Forelimb muscle (tissue), 1 donor: ENCODE measurements around the gene TMEM161B. TPM values are rescaled to one million over a fixed set of nuclear protein-coding genes. Genes with fewer than 3 reads are reported as not detected.
"Not testable (repeated sequence)": the region's sequence is repeated elsewhere in the genome, so short reads cannot be mapped to it uniquely, and the experiment has no call there.

Source experiments
- DNase-seq: peaks from one replicate; pipeline ENCODE4 v3.0.0-alpha.2; 2013; ENCODE audit warnings: low read depth
- polyA plus RNA-seq: library from polyadenylated mRNA; unstranded; fragments of 120-200 nt; gene quantifications from one replicate; pipeline ENCODE4 v1.2.1, GENCODE V29; 2013; ENCODE audit not compliant: insufficient read length

Gene TMEM161B
- polyA plus RNA-seq, 1 donor: 12.4 TPM

DNA sequence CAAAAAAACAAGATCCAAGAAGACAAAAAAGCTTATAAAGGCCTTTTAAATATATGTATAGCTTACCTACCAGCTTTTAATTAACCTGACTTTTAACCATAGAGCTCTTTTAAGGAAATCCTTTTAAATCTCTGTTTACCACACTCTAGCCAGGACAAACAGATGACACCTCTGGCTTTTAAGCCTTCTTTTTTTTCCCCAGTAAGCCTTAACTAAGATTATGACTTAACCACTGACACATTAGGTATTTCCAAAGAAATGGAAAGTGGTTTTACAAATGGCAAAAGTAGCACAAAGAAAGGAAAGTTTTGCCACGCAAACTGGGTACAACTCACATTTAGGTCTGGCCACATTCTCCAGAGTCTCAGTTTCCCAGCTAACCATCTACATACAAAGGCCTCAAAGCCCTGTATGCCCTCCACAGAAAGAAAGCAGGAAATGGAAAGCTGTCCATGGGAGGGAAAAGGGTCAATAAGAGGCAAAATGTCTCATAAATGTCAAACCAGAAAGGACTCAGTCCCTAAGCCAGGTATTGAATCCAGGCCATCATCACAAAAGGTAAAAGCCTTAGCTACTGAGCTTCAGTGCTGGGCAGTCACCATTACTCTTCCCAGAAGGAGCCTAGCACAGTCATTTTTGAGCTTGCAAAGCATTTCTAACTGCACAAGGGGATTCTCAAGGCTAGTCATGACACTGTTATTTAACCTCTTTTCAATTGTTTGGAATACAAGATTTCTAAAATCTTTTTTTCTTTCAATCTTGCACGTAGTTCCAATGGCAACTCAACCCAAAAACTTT lies 19.7 kb downstream of the TMEM161B start:
- DNase-seq: no peak

DNA sequence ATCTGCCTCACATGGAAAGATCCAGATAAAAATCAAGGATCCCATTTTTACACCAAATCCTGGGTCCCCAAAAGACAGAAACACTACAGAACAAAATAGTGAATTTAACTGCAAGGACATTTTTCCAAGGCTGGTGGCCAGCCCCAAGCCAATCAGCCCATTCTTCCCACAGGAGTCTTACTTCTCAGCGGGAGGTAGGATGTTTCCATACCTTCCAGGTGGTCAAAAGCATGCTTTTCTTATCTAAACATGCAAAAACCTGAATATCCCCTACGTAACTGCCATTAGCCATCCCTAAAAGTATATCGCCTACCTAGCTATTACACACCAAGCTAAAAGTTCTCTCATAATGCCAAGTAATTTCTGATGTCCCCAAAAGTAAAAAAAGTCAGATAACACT lies 20.6 kb downstream of the TMEM161B start:
- DNase-seq: no peak

DNA sequence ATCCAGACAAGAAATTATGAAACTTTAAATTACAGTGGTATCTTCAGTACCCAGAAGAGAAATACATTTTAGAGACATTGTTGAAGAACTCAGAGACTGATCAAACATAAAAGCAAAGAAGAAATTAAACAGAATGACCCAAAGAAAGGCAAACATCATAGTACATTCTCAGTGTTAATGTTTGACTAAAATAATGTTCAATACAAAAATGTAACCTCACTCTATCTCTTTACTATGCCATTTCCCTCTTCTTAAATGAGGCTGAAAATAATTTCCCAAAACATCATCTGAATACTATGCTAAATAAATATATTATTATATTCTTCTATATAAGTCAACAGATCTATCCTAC lies 22.8 kb downstream of the TMEM161B start:
- no peak for DNase-seq

DNA sequence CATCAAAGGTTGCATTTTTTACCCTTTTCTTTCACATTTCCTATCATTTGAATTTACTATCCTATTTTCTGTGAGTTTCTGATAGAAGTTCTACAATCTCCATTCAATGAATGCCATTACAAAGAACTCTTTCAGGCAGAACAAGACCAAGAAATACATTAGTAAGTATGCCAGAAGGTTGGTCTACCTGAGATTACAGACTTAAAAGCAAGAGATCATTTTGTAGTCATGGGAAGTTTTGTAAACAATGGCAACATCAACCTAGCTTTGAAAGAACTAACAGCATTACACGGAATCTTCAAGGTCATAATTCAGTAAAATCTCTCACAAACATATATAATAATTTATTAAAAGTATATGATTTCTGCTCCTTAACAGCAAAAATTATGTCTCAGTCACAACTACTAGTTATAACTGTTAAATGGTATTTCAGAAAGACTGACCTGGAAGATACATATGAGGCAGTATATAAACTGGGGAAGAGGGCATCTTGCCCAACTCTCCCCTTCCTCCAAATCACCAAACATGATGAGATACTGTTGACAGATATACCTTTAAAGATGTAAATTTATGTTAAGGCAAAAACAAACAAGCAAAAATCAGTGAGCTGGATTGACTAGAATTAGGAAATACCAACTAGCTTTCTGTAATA lies 23.3 kb downstream of the TMEM161B start:
- DNase-seq: no peak

DNA sequence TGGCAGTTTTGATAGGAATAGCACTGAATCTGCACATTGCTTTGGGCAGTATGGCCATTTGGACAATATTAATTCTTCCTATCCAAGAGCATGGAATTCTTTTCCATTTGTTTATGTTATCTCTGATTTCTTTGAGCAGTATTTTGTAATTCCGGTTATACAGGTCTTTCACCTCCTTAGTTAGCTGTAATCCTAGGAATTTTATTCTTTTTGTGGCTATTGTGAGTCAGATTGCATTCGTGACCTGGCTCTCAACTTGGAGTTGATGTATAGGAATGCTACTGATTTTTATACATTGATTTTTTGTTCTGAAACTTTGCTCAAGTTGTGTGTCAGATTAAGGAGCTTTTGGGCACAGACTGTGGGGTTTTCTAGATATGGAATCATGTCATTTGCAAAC lies 24.0 kb downstream of the TMEM161B start:
- no peak for DNase-seq

DNA sequence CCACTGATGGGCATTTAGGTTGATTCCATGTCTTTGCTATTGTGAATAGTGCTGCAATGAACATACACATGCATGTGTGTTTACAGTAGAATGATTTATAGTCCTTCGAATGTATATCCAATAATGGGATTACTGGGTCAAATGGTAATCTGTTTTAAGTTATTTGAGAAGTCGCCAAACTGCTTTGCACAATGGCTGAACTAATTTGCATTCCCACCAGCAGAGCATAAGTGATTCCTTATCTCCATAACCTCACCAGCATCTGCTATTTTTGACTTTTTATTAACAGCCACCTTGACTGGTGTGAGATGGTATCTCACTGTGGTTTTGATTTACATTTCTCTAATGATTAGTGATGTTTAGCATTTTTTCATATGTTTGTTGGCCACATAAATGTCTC lies 25.2 kb downstream of the TMEM161B start:
- not testable (repeated sequence) for DNase-seq

DNA sequence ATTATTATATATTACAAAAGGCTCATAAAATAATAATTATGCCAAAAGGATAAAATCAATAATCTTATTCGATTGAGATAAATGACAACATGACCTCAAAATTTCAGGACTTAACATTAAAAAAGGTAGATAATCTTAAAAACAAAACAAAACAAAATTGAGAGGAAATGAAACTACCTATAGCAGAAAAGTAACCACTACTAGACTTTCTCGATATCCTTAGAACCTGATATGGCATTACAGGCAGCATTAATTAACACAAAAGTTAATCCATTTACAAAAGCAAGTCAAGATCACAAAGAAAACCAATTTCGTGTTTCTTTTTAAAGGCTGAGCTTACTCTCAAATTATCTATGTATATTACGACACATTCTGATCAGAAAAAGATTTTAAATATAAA lies 29.9 kb downstream of the TMEM161B start:
- DNase-seq: no peak

DNA sequence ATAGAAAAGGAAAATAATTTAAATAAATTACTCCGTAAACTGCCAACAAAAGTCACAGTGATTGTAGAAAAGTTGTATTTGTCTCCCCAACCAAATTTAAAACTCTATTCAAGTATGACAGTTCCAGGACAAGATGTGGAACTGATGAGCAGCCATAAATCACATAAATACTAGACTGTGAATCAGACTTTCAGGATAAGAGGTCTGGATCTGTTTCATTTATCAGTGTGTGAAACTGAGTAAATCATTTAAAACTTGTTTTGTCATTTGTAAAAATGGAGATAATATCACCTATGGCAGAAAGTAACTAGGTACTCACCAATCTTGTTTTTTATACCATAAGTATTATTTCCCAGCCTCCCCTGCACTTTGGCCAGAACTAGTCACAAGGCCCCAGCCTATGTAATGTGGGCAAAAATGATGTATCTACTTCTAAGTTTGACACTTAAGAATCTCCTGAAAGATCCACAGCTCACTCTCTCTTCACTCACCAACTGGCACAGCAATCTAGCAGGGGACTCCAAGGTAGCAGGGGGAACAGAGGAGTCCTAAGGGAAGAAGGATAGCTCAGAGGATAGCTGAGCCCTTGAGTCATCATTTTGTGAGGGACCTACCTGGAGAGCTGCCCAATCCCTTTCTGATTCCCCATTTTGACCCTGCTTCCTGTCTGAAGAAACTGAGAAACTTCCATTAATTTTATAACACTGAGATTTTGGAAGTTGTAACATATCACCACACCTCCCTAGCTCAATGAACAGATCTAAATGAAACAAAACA lies 31.6 kb downstream of the TMEM161B start:
- no peak for DNase-seq

DNA sequence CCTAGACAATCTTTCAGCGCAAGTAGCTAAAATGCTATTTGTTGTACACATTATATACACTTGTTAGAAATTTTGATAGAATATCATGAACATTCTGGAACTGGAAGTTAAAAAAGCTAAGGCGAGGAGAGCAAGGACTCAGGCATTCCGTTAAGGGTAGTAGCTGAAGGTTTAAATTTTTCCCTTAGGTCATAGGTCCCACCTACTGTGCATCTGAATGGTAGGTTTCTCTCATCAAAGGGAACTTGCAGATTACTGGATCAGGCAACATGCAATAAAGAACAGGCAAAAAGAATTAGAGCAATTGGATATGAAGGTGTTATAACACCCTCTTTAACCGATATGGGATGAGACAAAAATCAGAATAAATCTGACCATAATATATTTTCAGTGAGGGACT lies 32.8 kb downstream of the TMEM161B start:
- DNase-seq: no peak

DNA sequence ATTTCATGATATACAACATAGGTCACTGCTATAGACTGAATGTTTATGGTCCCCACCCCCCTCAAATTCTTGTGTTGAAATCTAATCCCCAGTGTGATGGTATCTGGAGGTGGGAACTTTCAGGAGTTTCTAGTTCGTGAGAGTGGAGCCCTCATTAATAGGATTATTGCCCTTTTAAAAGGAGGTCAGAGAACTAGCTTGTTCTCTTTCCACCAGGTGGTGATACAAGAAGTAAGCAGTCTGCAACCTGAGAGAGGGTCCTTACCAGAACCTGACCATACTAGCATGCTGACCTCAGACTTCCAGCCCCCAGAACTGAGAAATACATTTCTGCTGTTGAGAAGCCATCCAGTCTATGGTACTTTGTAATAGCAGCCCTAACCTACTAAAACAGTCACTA lies 33.3 kb downstream of the TMEM161B start:
- no peak for DNase-seq

DNA sequence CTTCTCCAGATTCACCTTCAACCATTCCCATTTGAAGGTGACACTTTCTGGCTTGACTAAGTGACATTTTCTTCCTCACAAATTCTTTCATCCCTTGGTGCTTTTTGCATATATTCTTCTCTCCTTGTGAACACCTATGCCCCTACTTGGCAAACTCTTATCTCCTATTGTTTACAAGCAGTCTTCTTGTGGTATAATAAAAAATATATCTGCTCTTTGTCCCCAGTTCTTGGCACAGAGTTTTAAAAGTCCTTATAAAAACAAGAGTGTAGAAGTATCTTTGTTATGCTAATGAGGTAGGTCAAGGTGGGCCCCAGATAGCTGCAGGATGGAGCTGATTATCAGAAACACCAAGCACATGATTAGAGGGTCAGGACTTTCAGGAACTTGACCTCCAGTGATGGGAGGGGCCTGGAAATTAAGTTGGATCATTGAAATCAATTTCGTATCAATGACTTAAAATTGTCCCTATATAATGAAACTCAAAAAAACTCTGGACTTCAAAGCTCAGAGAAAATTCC lies 38.0 kb downstream of the TMEM161B start:
- no peak for DNase-seq

DNA sequence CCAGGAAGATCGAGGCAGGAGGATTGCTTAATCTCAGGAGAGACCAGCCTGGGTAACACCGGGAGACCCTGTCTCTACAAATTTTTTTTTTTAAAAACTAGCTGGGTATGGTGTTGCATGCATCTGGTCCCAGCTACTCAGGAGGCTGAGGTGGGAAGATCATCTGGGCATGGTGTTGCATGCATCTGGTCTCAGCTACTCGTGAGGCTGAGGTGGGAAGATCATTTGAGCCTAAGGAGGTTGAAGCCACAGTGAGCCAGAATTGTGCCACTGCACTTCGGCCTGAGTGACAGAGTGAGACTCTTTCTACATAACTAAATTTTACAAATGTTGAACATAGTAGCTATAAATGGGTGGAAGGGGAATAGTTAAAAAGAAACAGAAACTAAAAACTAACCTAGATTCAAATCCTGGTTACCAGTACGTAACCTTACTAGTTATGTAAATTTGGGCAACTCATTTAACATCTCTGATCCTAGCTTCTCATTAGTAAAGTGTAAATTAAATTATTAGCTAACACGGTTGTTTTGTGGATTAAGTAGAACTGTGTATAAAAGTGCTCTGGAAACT lies 41.7 kb downstream of the TMEM161B start:
- no peak for DNase-seq

DNA sequence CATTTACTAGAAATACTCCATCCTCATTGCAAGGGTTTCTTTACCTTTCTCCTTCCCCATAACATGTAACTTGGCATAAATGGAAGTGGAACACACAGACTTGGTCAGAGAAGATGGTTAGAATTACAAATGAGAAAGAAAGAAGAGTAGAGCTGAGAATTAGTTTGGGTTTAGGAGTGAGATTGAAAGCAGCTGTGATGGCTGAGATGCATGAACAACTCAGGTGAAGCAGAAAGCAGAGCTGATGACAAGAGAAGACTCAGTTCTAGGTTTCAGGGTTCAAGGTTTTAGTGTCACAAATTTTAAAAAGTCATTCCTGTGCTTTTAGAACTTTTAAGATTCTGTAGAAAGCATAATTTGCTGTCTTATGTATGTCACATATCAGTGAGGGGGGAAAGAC lies 54.0 kb downstream of the TMEM161B start:
- no peak for DNase-seq

DNA sequence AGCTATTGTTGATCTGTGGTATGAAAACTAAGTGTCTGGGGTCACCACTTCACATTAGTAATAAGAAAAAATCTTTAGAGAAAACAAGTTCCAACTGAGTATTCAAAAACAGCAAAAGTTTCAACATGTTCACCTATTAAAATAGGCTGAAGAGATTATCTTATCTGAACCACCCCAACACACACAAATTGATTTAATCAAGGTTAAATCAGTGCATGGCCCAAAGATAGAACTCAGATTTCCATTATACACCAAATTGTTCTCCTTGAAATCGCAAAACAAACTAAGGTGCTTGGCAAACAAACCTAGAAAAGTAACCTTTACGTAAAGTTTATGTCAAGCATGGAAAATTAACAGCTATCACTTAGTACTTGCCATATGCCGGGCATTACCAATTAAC lies 61.1 kb downstream of the TMEM161B start:
- no peak for DNase-seq

DNA sequence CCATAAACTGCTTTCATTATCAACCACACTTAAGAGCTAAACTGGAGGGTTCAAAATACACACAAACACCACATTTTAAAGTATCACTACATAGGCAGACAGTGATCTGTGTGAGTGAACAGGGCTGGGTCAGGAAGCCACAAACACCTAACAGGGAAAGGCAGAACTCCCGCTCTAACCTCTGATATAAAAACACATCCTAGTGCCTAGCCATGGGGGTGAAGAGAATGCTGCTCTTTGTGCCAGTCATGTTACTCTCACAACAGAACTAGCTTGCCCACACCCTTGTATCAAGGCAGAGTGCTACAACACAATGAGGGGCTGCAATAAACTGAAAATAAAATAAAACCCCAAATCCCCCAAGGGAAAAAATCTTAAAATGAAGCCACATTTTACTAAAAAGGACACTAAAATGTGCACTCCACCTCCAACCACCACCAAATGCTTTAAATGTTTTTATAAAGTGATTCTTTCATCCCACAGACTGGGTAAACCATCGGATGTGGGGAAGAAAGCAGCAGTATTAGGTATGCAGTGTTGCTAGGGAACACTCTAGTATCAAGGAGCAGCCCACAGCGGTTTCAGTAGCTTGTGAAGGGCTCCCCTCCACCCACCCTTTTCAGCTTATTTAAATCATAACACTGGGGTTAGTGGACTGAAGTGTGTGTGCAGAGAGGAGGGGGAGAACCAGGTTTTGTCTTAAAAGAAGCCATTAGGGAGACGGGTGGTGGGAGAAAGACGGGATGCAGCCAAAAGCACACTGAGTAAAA lies 64.5 kb downstream of the TMEM161B start:
- no peak for DNase-seq

DNA sequence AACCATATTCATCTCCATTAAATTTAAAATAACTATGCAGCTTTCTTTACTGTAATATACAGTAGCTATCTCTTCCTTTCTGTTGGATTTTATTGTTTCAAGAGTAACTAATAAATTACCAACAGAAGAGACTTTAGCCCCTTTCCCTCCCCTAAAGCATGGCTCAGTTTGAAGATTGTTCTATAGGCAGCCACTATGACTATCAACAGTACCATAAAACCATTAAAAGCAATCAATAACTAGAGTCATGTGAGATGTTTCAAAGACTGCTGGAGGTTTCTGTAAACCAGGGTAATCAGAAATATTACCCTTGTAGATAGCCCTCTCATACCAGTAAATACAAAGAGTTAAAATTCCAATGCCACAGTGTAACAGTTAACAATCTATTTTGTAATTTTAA lies 73.0 kb downstream of the TMEM161B start:
- no peak for DNase-seq

DNA sequence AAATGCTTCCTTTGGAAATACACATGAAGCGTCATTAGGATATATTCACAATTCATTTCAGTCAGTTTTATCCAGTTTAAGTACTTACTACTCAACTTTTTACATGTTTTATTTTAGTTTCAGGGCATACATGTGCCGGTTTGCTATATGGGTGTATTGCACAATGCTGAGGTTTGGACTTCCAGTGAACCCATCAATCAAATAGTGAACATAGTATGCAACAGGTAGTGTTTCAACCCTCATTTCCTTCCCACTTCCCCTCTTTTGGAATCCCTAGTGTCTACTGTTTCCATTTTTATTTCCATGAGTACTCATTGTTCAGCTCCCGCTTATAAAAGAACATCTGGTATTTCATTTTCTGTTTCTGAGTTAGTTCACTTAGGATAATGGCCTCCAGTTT lies 74.7 kb downstream of the TMEM161B start:
- DNase-seq: no peak

DNA sequence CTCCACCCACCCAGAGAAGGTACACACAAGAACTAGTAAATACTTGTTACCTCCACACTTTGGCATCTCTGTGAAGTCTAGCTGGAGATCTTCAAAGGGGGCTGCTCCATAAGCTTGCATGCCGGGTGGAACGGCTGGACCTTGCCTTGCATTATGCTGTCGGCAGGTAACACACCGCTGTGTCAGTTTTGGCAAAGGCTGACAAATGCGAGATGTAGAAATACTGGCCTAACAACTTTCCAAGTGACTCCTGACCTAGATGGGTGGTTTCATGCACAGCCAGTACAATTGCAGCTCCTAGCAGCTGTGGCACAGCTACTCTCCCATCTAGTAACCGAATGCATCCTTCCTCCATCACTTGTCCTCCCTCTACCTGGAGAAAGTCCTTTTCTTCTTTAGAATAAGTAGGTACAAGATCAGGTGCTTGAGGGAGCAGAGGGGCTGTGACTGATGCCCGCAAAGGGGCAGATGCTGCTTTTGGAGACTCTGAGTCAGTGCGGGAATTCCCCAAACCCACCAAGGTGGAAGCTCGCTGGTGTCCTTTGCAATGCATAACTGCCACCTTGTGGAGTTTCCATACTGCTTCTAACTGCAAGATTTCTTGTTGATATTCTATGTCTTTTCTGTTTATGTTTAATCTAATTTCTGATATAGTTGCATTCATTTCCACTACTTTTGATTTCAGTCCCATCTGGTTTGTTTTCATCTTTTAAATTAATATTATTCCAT lies 78.4 kb downstream of the TMEM161B start:
- DNase-seq: no peak

DNA sequence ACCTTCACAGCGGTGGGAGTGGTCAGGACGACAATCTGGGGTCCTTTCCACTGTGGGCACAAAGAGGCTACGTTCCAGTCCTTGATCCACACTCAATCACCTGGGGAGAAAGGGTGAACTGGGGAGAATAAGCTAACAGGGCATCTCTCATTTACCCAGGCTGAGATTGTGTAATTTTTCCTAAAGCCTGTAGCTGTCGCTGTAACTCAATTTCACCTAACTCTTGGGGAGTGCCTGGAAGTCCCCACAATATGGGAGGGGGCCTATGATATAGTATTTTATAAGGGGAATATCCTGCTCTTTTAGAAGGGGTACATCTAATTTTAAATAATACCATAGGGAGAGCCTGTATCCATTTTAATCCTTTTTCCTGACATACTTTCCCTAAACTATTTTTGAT lies 79.2 kb downstream of the TMEM161B start:
- not testable (repeated sequence) for DNase-seq

DNA sequence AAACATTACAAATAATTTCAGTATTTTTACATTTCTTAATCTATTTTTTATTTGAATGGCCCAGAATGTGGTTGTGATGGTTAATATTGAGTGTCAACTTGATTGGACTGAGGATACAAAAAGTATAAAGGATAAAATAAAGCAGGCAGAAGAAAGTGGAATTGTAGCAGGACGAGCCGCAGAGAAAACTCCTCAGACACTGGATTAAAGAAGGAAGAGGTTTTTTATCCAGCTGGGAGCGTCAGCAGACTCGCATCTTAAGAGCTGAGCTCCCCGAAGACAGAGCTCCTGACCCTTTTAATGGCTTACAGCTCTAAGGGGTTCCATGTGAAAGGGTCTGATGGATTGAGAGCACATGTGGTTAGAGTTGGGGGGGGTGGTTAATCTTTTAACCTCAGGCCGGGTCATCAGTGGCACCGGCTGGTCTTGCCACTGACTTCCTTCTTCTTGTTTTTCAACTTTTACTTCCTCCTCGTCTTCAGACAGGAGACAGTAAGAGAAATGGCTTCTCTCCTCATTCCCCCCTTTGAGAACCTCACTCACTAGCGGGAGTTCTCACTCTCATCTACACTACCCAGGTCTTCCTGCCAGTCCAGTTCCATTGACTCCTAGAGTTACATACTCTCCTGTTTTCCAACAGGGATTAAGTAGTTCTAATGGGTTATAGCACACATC lies 80.0 kb downstream of the TMEM161B start:
- DNase-seq: no peak
